Left hindlimb (tissue), 1 donor: ENCODE measurements around the gene SIGLEC11.
"Not testable (repeated sequence)": the region's sequence is repeated elsewhere in the genome, so short reads cannot be mapped to it uniquely, and the experiment has no call there.

Experiments used
- DNase-seq: peaks from one replicate; pipeline ENCODE4 v3.0.0-alpha.2; 2018

The SIGLEC11 gene

DNA sequence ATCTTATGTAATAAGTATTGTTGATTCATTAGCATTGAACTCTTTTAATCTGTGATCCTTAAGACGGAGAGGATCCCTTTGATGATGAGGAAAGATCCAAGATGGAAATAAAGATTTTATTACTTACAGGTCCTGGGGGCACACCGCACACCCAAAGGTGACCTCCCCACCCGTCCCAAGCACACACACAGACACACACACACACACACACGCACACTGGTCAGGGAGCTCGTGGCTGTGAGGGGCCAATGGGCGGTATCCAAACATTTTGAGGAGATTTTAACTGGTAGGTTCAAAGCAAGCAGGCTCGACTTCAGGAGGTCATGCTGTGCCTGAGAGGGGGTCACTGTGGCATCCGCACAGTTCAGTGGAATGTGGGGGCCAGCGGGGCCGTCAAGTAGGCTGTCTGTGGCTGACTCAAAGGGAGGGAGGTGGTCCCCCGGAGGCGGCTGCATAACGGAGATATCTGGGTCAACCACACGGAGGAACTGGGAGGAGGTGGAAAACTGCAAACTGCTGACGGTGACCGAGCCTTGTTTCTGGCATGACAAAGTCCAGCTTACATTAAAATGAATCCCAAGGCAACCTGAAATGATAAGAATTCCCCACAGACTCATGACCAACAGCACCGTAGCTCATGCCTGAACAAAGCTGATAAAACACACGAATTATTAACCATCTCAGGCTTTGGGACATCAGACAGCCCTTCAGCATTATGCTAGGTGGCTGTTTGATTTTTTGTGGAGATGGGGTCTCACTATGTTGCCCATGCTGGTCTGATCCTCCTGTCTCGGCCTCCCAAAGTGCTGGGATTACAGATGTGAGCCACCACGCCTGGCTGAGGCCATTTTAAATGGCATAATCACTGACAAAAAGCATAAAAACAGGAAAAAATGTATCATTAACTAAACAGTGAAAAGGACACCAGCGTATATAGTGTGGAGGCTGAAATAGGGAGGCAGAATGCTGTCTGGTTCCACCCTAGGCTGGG lies 20.9 kb upstream of the SIGLEC11 start:
- DNase-seq: no peak

DNA sequence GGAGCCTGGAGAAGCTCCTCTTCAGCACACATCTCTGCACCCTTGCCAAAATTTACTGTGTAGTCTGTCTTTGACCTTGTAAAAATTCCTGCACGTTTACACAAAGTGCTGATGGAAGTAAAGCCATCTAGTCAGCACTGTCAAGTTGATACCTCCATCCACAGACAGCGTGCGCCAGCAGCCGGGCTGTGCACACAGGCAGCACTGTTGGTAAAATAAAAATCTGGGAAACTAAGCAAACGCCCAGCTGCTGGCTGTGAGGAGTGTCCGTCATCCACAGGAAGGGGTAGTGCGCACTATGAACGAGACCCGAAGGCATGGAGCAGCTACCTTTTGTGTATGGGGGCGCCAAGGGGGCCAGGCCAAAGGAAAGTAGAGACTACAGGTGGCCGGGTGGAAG lies 17.4 kb upstream of the SIGLEC11 start:
- no peak for DNase-seq

DNA sequence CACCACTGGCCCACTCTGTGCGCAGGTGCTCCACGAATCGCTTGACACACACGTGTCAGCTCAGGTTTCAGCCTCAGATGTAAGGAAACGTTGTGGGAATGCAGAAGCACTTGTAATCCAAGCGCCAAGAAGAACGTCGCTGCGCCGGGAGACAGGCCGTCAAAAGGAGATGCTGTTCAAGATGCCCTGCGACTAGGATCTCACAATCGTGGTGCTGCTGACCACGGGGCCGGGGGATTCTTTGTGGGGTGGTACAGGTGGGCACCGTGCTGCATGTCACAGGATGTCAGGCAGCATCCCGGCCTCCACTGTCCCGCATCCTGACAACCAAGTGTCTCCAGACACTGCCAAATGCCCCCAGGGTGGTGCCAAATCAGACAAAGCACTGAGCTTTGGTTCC lies 16.9 kb upstream of the SIGLEC11 start:
- DNase-seq: no peak

DNA sequence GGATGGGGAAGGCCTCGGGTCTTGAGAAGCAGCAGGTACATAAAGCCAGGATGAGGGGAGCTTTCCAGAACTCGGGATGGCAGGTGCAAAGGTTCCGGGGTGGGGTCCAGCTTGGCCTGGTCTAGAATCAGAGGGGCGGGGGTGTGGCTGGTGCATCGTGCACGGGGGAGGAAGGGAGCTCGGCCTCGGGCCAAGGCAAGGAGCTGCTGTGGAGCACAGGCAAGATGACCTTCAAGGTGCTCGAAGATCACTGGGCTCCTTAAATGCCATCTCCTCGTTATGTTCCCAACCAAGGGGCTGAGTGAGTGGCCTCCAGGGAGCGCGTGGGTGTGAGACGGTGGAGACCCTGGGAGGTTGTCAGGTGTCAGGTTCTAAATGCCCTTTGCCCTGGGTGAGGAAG lies 16.1 kb upstream of the SIGLEC11 start:
- no peak for DNase-seq

DNA sequence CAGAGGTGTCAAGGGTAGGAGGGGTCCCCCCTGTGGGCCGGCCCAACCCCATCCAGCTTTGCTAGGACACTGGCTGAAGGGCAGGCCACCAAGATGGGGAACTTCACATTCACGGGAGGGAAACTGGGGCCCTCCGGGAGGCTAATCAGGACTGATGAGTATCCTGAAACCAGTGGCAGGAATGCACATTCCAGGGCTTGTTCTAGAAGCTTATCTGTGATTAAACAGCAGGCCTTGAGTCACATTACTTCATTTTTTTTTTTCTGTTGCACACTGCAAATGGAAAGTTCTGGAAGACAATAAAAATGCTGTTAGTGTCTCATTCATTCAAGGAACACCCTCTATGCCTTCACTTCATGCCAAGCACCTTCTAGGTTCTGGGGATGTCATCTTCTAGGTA lies 15.5 kb upstream of the SIGLEC11 start:
- DNase-seq: no peak

DNA sequence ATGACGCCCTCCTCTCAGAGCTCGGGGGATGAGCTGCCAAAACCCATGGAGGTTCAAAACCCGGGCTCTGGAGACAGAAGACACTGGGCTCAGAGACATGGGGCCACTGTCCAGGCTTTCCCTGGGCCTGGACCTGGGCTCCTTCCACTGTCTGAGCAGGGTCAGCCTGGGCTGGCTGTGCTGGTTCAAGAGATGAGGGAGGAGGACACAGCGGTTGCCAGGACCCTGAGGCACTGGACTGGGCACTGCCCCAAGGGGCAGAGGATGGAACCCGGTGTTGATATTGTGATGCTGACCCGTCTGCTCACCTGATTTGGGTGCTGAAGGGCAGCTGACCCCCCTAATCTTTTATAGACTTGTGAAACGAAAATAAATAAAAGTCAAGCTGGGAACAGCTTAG lies 14.1 kb upstream of the SIGLEC11 start:
- DNase-seq: no peak

DNA sequence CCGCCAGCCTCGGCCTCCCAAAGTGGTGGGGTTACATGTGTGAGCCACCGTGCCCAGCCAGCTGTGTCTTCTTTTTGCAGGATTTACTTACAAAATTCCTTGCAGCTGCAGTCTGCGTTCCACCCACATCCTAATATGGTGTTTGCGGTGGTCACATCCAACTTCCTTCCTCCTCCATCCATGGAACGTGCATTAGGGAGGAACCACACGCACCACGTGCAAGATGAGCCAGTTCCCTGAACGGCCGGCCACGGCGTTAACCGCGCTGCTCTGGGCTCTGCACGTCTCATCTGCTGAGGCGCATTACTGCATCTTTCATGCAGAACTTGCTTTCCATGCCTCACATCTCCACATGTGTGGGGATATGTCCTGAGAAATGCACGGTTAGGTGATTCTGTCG lies 13.0 kb upstream of the SIGLEC11 start:
- DNase-seq: no peak

DNA sequence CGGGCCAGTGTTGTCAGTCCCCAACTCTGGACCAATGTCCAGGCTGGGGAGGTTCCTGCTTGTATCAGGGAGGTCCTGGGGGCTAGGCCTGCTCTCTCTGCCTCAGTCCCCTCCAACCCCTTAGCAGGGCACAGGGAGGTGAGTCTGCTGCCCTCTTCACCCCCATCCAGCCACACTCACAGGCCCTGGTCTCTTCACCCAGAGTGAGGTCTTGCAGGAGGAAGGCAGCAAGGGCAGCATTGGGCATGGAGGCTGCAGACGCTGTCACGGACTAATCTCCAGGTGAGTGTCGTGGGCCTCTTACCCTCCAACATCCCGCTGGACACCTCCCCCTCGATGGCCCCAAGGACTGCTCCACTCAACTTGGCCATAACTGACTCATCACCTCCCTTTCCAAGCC lies 11.9 kb upstream of the SIGLEC11 start:
- DNase-seq: no peak

DNA sequence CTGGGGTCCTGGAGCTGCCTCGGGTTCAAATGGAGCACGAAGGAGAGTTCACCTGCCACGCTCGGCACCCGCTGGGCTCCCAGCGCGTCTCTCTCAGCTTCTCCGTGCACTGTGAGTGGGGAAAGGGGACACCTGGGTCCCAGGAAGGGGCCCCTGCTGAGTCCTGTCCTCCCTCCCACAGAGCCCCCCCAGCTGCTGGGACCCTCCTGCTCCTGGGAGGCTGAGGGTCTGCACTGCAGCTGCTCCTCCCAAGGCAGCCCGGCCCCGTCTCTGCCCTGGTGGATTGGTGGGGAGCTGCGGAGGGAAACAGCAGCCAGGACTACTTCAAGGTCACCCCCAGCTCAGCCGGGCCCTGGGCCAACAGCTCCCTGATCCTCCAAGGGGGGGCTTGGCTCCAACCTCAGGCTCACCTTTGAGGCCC lies 11.0 kb upstream of the SIGLEC11 start:
- DNase-seq: no peak

DNA sequence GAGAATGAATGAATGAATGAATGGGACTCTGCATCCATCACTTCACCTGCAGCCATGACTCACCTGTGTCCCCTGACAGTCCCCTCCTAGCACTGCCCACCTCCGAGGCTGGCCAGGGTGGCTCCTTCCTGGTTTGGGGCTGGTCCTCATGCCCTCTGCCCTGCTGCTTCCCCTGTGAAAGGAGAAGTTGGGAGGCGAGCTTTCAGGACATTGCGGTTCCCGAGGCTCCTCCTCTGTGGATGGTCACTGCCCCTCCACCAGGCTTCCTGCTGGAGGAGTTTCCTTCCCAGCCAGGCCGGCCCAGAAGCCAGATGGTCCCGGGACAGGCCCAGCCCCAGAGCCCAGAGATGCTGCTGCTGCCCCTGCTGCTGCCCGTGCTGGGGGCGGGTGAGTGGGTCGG lies 8.4 kb upstream of the SIGLEC11 start:
- not testable (repeated sequence) for DNase-seq

DNA sequence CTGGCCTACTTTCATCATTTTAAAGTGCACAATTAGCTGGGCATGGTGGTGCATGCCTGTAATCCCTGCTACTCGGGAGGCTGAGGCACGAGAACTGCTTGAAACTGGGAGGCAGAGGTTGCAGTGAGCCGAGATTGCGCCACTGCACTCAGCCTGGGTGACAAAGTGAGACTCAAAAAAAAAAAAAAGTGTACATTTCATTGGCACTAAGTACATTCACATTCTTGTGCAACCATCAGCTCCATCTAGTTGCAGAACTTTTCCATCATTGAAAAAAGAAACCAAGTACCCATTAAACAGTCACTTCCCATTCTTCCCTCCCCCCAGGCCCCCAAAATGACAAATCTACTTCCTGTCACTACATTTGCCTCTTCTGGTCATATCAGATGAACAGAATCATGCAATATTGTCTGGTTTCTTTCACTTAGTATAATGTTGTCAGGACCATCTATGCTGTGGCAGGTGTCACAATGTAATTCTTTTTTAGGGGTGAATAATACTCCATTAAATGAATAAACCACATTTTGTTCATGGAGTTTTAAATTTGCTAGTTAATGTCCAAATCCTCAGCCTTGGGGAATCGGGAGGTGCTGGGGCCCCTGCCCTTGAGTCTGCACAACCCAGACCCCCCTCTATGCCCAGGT lies 7.4 kb upstream of the SIGLEC11 start:
- DNase-seq: no peak

DNA sequence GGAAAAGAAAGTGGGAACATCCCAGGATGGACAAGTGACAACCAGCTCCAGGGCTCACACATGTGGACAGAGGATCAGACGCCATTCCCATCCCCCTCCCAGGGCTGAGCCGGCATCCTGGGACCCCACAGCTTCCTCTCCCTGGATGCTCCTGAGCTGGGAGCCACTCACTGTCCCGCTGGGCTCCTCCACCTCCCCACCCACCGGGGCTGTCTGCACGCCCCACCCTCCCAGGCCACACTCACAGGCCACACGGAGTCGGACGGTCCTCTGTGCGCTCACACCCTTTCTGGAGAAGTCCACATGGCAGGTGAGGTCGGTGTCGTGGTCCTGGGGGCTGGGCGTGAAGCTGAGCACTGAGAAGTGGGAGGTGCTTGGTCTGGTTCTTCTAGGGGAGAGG lies 1.1 kb downstream of the SIGLEC11 start:
- DNase-seq: not testable (repeated sequence)

DNA sequence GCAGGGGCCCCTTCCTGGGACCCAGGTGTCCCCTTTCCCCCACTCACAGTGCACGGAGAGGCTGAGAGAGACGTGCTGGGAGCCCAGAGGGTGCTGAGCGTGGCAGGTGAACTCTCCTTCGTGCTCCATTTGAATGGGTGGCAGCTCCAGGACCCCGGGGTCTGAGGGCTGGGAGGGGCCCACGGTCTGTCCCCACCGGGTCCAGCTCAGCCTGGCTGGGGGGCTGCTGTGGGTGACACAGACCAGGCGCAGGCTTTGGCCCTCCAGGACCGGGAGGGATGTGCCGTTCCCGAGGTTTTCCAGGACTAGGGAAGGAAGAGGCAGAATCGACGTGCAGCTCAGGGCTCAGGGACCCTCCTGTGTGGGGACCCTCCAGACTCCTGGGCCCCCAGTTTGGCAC lies 2.4 kb downstream of the SIGLEC11 start:
- not testable (repeated sequence) for DNase-seq

DNA sequence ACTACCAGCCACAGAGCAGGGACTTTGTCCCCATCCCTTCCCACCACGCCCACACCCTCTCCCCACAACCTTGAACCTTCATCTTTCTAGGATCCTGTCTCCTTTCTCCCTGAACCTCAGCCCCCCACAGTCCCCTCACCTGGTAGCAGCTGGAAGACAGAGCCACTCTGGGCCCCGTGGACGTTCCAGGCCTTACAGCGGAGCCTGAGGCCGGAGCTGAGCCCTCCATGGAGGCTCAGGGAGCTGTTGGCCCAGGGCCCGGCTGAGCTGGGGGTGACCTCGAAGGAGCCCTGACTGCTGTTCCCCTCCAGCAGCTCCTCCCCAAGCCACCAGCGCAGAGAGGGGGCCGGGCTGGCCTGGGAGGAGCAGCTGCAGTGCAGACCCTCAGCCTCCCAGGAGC lies 2.8 kb downstream of the SIGLEC11 start:
- DNase-seq: not testable (repeated sequence)

DNA sequence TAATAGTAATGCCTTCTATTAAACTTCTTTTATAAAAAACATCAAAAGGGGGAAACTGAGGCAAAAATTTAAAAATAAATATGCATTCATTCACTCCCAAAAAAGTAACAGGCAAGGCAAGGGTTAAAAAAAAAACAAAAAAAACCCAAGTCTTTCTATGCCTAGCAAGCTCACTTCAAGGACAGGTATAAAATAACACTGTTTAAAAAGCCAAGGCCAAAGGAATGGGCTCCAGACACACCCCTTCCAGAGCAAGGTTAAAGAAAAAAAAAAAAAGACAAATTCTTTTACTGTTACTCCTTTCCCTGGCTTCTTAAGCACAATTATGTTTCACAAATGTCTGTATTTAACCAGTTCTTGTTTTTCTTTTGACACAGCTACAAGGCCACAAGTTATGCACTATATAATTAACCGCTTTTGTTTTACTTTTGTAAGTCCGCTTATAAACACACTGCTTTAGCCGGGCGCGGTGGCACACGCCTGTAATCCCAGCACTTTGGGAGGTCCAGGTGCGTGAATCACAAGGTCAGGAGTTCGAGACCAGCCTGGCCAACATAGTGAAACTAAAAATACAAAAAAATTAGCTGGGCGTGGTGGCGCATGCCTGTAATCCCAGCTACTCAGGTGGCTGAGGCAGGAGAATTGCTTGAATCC lies 3.6 kb downstream of the SIGLEC11 start:
- no peak for DNase-seq

DNA sequence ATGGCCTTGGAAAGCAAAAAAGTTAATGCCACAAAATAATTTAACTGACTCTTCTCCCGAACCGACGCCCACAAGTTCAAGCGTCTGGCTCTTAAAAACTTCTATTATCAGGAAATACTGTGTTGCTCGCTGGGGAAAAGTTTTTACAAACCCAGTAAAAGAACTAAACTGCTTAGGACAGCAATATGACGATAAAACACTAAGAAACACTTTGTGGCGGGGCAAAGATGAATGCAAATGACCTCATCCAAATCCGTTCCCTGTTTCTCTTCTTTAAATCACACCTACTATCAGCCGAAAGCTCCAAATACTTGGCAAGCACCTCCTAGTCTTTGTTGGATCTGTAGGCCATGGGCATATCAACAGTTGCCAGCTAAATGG lies 4.9 kb downstream of the SIGLEC11 start:
- no peak for DNase-seq

DNA sequence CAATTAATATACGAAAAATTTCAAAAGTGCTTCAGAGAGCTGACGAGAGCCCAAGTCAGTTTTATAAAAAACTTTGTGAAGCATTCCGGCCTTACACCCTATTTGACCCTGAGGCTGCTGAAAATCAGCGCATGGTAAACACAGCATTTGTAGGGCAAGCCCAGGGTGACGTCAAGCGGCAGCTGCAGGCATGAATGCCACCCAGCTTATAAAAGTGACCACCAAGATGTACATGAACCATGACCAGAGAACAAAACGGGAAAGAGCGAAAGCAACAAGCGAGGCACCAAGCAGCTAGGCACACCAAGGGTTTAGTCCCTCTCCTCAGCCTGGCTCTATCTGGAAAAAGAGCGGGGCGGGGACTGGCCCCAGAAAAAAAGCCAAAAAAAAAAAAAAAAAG lies 6.0 kb downstream of the SIGLEC11 start:
- no peak for DNase-seq

DNA sequence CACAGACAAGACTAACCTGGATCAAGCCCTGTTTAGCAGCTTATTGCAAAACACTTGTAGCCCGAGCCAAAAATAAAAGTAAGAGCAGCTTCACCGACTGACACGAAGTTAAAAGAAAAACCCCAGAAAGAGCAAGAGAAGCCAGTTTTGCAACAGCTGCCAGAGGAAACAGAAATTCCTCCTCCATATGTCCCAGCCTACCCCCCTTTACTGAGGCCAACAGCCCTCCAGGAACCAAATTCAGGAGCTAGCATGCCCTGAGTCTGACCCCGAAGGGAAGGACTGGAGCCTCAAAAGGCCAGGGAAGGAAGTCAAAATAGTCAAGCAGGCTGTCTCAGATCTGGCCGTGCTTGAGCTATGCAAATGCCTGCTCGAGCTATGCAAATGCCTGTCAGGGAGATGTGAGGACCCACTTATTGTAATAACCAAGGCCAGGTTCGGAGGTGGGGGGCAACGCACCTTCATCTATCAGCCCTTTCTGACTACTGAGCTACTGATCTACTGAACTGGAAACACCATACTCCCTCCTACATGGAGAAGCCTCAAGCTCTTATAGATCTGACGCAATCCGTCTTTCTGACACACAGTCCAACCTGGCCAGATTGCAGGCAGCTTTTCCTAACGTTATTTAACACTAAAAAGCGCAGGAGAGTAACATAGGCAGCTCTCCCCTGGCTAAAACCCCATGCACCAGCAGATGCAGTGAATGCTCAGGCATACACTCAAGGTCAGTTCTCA lies 6.7 kb downstream of the SIGLEC11 start:
- DNase-seq: no peak

DNA sequence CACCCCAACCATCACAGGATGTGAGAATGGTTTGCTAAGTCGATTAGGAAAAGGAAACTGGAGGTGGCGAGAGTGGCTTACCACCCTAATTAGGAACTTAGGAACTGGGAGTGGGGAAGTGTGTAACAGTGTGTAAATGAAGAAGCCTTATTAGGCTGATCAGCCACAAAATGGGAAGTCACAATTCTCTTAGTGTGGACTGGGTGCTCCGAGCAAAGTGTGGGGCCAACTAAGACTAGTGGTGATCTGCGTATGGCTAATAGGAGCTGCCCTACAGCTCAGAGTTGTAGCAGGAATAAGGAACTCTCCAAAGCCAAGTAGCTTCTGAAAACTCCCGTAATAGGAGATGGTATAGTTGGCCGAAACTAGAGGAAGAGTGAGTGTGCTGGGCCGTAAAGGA lies 7.6 kb downstream of the SIGLEC11 start:
- no peak for DNase-seq

DNA sequence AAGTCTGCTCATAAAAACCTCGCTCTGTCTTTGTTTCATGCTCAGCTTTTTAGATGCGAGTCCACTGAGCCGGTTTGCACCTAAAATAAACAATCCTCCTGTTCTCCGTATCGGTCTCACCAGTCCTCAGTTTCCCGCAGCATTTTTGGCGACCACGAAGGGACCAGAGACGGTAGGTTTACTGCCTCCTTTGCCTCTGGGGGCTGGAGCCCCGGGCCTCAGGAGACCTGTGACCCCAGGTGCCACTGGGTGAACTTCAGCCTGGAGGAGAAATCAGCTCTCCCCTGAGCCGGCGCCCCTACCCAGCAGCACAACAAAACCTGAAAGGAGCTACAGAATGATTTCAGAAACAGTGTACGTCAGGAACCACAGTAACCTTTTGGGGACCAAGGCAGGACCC lies 8.1 kb downstream of the SIGLEC11 start:
- no peak for DNase-seq

DNA sequence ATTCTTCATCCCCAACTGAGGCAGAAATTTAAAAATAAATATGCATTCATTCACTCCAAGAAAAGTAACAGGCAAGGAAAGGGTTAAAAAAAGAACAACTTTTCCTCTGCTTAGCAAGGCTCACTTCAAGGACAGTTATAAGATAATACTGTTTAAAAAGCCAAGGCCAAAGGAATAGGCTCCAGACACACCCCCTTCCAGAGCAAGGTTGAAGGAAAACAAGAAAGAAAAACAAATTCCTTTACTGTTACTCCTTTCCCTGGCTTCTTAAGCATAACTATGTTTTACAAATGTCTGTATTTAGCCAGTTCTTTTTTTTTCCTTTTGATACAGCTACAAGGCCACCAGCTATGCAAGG lies 8.5 kb downstream of the SIGLEC11 start:
- DNase-seq: no peak

DNA sequence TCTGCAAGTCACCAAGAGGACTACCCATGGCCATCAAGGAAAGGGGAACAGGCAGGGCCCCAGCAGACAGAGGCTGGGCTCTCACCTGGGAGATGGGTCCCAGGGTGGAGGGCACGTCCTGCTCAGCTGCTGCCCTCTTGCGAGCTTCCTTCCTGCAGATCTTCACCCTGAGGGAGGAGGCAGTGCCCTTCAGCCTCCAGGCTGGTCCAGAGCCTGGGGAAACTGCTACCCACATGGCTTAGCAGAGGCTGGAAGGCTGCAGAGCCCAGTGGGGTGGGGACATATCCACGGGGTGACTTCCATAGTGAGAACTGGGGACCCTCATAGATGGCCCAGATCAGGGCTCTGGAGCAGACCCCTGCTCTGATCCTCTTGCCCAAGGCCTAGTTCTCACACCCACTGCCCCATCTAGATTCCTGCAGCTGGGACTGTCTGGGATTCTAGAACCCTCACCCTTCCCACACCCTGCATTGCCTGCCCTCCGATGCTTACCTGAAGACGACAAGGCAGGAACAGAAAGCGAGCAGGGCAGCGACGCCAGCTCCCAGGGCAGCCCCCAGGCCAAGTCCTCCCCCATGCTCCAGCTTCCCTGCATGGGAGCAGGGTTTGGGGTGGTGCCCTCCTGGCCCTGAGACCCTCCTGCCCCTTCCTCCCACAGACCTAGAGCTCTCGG lies 9.0 kb downstream of the SIGLEC11 start:
- DNase-seq: no peak
